Stimulated activated CD8-positive, alpha-beta memory T cell treated with anti-CD3 and anti-CD28 coated beads, Interleukin-4, amount 100 ng/mL, for 24 hours (primary cell): ENCODE results near the gene RCHY1.
"Not testable (repeated sequence)": the region's sequence is repeated elsewhere in the genome, so short reads cannot be mapped to it uniquely, and the experiment has no call there.

Experiments used
- DNase-seq: peaks from one replicate; pipeline ENCODE4 v3.0.0-alpha.2; 2020; ENCODE audit warnings: low read depth

RCHY1 gene

GRCh38 chr4:75514949-75515612 lies 878 bp upstream of the RCHY1 start:
- DNase-seq: no peak

- DNase-seq: peak; percentile 0
These were observed 575 bp downstream of the RCHY1 start for GRCh38 chr4:75513526-75514130.

GRCh38 chr4:75512386-75513211 lies 1.6 kb downstream of the RCHY1 start:
- no peak for DNase-seq

- DNase-seq: no peak
These were observed 2.4 kb downstream of the RCHY1 start for GRCh38 chr4:75511841-75512240.

- DNase-seq: not testable (repeated sequence)
These were observed 4.6 kb downstream of the RCHY1 start for GRCh38 chr4:75509592-75509991.

GRCh38 chr4:75505630-75506029 lies 8.6 kb downstream of the RCHY1 start:
- no peak for DNase-seq

GRCh38 chr4:75502671-75503070 lies 11.5 kb downstream of the RCHY1 start:
- DNase-seq: no peak

GRCh38 chr4:75499900-75500299 lies 14.3 kb downstream of the RCHY1 start:
- no peak for DNase-seq

- no peak for DNase-seq
These were observed 16.2 kb downstream of the RCHY1 start for GRCh38 chr4:75498041-75498440.

GRCh38 chr4:75497133-75497532 lies 17.1 kb downstream of the RCHY1 start:
- no peak for DNase-seq

- no peak for DNase-seq
These were observed 17.8 kb downstream of the RCHY1 start for GRCh38 chr4:75496406-75496805.

- no peak for DNase-seq
These were observed 18.7 kb downstream of the RCHY1 start for GRCh38 chr4:75495476-75495875.

GRCh38 chr4:75494563-75494962 lies 19.6 kb downstream of the RCHY1 start:
- DNase-seq: no peak

GRCh38 chr4:75490155-75490554 lies 24.0 kb downstream of the RCHY1 start:
- DNase-seq: no peak

GRCh38 chr4:75484190-75484589 lies 30.0 kb downstream of the RCHY1 start:
- no peak for DNase-seq

- DNase-seq: no peak
These were observed 37.0 kb downstream of the RCHY1 start for GRCh38 chr4:75477201-75477600.

GRCh38 chr4:75470738-75471137 lies 43.5 kb downstream of the RCHY1 start:
- DNase-seq: no peak

- no peak for DNase-seq
These were observed 44.3 kb downstream of the RCHY1 start for GRCh38 chr4:75469896-75470295.

GRCh38 chr4:75457365-75457764 lies 56.8 kb downstream of the RCHY1 start:
- DNase-seq: no peak

- no peak for DNase-seq
These were observed 80.1 kb downstream of the RCHY1 start for GRCh38 chr4:75434105-75434504.

- no peak for DNase-seq
These were observed 81.5 kb downstream of the RCHY1 start for GRCh38 chr4:75432683-75433082.

- DNase-seq: no peak
These were observed 85.0 kb downstream of the RCHY1 start for GRCh38 chr4:75429208-75429607.
